Measurements from ENCODE around the gene CHD2.

DNA sequence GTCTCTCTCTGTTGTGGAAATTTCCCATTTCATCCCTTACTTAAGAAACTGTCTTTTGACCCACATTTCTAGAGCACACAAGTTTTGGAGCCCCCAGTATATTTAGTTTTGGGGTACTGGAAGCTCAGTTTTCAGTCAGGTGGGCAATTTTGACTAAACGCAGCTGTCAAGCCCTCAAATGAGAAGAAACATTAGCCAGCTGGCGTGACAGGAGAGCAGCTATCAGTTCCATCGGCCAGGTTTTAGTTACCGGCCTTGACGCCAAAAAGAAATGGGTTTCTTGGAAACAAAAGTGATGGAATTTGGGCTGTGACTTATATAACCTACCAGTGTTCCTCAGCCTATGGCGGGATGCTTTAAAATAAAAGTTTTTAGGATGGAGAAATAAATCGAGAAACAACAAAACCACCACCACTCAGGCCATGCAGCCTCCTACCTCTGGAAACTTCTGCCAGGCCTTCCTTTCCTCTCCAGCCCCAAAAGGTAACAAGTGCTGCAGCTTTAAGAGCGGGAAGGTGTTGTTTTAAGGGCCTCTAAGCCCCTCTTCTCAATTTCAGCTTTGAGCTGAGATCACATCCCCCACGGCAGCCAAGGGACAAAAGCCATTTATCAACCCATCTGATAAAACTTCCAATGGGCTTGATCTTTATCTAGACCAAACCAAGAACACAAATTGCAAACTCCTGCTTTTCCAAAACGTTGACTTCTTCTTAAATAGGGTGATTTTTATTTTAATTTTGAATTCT, 170.6 kb downstream of the CHD2 start:
- TF ChIP-seq CTCF (IDR thresholded peaks at IDR 0.05; ENCODE audit: low read length) (no peak), EZH2 (IDR thresholded peaks at IDR 0.05; ENCODE audit: borderline replicate concordance, low read length) (no peak)

Measured in OCI-LY1 (cell line).